ENCODE data around the gene DENND1B. TPM values are rescaled to one million over a fixed set of nuclear protein-coding genes. Genes with fewer than 3 reads are reported as not detected.

DENND1B gene
- total and polyA plus RNA-seq, 9 of the 15 experiments (the other 6 are each of a cell fraction or from before 2014, with no cell fraction given) = 2.1 to 12.1 (median 7.5) TPM

DNA sequence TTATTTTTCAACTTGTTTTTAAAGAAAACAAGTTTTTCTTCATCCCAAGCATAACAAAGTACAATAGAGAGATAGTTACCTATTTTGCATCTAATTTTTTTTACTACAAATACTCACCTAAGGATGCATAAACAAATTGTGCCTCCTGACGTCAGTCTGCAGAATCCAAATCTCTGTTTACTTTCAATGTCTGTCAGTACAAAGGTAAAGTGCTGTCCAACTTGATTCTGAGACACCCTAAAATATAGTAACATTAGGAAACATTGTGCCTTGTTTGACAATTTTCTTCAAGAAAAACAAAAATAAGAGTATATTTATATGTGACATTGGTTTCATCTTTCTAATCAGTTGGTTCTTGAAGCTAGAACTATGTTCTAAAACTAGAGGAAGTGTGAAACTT, 103.4 kb downstream of the DENND1B start:
- Histone ChIP-seq H4K20me1 (replicated peaks; ENCODE audit: control insufficient read depth, insufficient read depth, low read length) (no peaks in the 10 kb centered on the region), H3K79me2 (ENCODE audit: control insufficient read depth, insufficient read depth, low read length) (0 out of 3 replicates have a peak, but pooled peaks cover 3% of the 10 kb centered on the region), H3K4me1 (replicated peaks in 1 of 2; ENCODE audit: control insufficient read depth in 2 of 2, insufficient read depth in 2 of 2, low read length in 2 of 2) (peaks cover 0 to under 1% of the 10 kb centered on the region in 2 experiments; a peak in 1 of 5 replicates), H2AFZ (ENCODE audit: low read depth, low read length) (no peak overlapping the region), H3K4me2 (ENCODE audit: insufficient read depth, low read length) (no peak overlapping the region), H3K27me3 (ENCODE audit: control insufficient read depth in 2 of 2, insufficient read depth in 2 of 2, low read length in 2 of 2) (no peaks in the 10 kb centered on the region), H3K36me3 (ENCODE audit: control insufficient read depth, insufficient read depth, low read length) (no peaks in the 10 kb centered on the region), H3K9ac (ENCODE audit: insufficient read depth in 1 of 2, low read depth in 2 of 2, low read length in 2 of 2) (no peak overlapping the region), H3K9me3 (replicated peaks; ENCODE audit: control insufficient read depth, insufficient read depth, low read depth, low read length) (no peaks in the 10 kb centered on the region), H3K4me3 (no peak overlapping the region), H3K9me1 (ENCODE audit: control insufficient read depth, insufficient read depth, low read length) (no peaks in the 10 kb centered on the region), H3K27ac (ENCODE audit: extremely low read depth, low read depth, low read length) (no peak overlapping the region)
- no TSS peak for BruUV-seq (replicated peaks)
- in situ Hi-C loops (cut with MboI) = no loop called here
- CTCF ChIA-PET (ENCODE audit: low intra/inter-chr PET ratio) = no interaction called here
- ATAC-seq (no peak), DNase-seq (ENCODE audit: extremely low read depth in 1 of 4, low spot score in 3 of 4) (no peak), FAIRE-seq (no peak)
- intact Hi-C loops (cut with micrococcal nuclease) = loop anchor here (10.0 kb wide), 1 partner anchor 493 kb away; no protein-coding TSS in a partner anchor
- 85% methylated on average over 1 of the region's 1 CpG for WGBS (ENCODE audit: insufficient coverage, low coverage, missing lambda C conversion rate)
- TF ChIP-seq OTX1 (CRISPR knock-in tag; IDR thresholded peaks at IDR 0.05) = no peak
- TF ChIP-seq KDM1A (IDR thresholded peaks at IDR 0.05) = no peak
- no peak for TF ChIP-seq ZNF57 (CRISPR knock-in tag; IDR thresholded peaks at IDR 0.05)
- TF ChIP-seq SPI1 (IDR thresholded peaks at IDR 0.05; ENCODE audit: borderline replicate concordance, low read depth, low read length) = no peak
- no peak for TF ChIP-seq POLR2H (tag; IDR thresholded peaks at IDR 0.05; ENCODE audit: low read depth)
- no peak for TF ChIP-seq TCF7 (IDR thresholded peaks at IDR 0.05; ENCODE audit: borderline replicate concordance)
- no peak for TF ChIP-seq ZNF668 (CRISPR knock-in tag; IDR thresholded peaks at IDR 0.05)
- TF ChIP-seq HNRNPUL1 (IDR thresholded peaks at IDR 0.05; ENCODE audit: low read length) = no peak
- TF ChIP-seq DNMT1 (IDR thresholded peaks at IDR 0.05) = no peak
- TF ChIP-seq CGGBP1 (CRISPR knock-in tag; IDR thresholded peaks at IDR 0.05) = no peak
- TF ChIP-seq, protein P1, sequence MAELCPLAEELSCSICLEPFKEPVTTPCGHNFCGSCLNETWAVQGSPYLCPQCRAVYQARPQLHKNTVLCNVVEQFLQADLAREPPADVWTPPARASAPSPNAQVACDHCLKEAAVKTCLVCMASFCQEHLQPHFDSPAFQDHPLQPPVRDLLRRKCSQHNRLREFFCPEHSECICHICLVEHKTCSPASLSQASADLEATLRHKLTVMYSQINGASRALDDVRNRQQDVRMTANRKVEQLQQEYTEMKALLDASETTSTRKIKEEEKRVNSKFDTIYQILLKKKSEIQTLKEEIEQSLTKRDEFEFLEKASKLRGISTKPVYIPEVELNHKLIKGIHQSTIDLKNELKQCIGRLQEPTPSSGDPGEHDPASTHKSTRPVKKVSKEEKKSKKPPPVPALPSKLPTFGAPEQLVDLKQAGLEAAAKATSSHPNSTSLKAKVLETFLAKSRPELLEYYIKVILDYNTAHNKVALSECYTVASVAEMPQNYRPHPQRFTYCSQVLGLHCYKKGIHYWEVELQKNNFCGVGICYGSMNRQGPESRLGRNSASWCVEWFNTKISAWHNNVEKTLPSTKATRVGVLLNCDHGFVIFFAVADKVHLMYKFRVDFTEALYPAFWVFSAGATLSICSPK (IDR thresholded peaks at IDR 0.05; ENCODE audit: borderline replicate concordance) = no peak
- TF ChIP-seq GTF2A2 (tag; IDR thresholded peaks at IDR 0.05) = no peak
- TF ChIP-seq TAF1 (IDR thresholded peaks at IDR 0.05; ENCODE audit: control insufficient read depth, extremely low read depth, insufficient read depth, low read length, severe bottlenecking) = no peak
- TF ChIP-seq CBX2 (IDR thresholded peaks at IDR 0.05; ENCODE audit: insufficient read depth, low read length, poor library complexity, severe bottlenecking) = no peak
- TF ChIP-seq ZNF253 (CRISPR knock-in tag; conservative IDR thresholded peaks at IDR 0.05) = no peak
- TF ChIP-seq, protein P2, sequence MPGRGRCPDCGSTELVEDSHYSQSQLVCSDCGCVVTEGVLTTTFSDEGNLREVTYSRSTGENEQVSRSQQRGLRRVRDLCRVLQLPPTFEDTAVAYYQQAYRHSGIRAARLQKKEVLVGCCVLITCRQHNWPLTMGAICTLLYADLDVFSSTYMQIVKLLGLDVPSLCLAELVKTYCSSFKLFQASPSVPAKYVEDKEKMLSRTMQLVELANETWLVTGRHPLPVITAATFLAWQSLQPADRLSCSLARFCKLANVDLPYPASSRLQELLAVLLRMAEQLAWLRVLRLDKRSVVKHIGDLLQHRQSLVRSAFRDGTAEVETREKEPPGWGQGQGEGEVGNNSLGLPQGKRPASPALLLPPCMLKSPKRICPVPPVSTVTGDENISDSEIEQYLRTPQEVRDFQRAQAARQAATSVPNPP (IDR thresholded peaks at IDR 0.05; ENCODE audit: borderline replicate concordance, insufficient read depth, insufficient read length) = no peak
- TF ChIP-seq, protein P3, sequence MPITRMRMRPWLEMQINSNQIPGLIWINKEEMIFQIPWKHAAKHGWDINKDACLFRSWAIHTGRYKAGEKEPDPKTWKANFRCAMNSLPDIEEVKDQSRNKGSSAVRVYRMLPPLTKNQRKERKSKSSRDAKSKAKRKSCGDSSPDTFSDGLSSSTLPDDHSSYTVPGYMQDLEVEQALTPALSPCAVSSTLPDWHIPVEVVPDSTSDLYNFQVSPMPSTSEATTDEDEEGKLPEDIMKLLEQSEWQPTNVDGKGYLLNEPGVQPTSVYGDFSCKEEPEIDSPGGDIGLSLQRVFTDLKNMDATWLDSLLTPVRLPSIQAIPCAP (CRISPR knock-in tag; IDR thresholded peaks at IDR 0.05; ENCODE audit: borderline replicate concordance) = no peak
- POLR2A ChIA-PET = interaction anchor here (0.6 kb wide), 1 partner anchor 103 kb away, joined by 4 read pairs; the partner anchor contains the start of gene DENND1B
